ENCODE results near the gene TCERG1L.

Gene TCERG1L

DNA sequence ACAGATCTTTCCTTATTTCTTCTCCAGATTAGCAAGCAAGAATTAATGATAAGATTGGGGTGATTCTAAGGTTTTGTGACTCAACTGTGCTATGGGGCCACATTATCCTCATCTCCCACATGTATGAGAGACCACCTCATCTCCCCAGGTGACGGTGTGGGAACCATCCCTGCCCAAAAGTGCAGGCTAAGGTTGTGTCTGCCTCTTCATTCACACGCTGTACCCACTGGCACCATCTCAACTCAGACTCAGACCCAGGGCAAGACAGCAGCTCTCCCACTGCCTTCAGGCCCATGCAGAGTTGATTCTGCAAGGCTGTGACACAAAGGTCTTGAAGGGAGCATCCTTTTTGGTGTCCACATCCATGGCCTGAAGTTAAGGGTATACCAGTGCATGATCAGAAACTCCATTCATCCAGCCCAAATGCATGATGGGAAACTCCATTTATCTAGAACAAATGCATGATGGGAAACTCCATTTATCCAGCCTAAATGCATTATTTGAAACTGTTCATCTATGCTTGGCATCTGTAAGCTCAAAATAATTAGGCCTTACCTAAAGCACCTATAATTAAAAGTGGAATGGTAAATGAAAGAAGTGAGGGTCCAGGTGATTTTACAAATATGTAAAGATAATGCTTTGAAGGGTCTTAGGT lies 99.4 kb downstream of the TCERG1L start:
- FAIRE-seq = no peak

GRCh38 chr10:131211559-131211958 lies 100.0 kb downstream of the TCERG1L start:
- DNase-seq (ENCODE audit: insufficient read length, low spot score) = no peak
- FAIRE-seq = no peak

More for the DNA sequence above, 99.4 kb downstream of the TCERG1L start:
- no peak for DNase-seq (ENCODE audit: insufficient read length, low spot score)

GRCh38 chr10:131211146-131211545 lies 100.4 kb downstream of the TCERG1L start:
- no peak for FAIRE-seq

GRCh38 chr10:131210181-131210580 lies 101.3 kb downstream of the TCERG1L start:
- FAIRE-seq (no peak), DNase-seq (ENCODE audit: insufficient read length, low spot score) (no peak)

More at GRCh38 chr10:131211146-131211545, 100.4 kb downstream of the TCERG1L start:
- no peak for DNase-seq (ENCODE audit: insufficient read length, low spot score)

DNA sequence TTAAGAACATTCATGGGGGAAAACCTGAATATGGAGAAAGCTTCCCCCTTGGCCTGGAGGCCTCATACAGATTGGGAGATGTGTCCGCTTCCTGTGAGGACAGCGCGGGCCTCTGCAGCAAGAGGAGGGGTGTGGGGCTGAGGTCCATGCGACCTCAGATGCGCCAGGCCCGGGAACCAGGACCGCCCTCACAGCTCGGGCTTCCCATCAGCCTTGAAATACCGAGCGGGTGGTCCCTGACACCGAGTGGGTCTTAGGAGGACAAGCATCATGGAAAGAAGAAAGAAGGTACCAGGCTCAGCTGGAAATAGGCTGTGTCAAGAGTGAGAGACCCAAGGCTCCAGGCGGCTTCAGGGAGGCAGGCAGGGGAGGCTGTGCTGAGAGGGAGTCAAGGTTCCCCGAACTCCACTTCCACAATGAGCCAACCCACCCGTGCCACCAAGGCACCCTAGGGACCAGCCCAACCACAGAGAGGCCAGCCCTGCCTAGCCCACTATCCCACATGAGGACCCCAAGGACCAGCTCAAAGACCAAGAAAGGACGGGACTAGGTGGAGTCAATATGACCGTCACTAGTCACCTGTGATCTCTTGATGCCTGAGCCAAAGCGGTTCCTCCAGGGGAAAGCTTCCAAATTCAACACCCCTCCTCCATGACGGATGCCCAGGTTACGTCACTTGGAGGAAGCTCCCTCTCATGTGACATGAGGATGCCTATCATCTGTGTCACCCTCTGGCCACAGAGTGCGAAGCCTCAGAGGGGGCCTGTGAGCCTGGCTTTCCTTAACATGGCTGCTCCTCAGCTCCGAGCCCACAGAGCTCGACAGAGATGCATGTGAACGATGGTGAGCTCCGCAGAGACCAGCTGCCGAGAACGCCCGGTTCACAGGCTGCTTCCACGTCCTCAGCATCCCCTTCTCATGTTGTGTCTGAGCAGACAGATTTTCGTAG lies 103.7 kb downstream of the TCERG1L start:
- DNase-seq (ENCODE audit: insufficient read length, low spot score) = no peak
- no peak for FAIRE-seq

DNA sequence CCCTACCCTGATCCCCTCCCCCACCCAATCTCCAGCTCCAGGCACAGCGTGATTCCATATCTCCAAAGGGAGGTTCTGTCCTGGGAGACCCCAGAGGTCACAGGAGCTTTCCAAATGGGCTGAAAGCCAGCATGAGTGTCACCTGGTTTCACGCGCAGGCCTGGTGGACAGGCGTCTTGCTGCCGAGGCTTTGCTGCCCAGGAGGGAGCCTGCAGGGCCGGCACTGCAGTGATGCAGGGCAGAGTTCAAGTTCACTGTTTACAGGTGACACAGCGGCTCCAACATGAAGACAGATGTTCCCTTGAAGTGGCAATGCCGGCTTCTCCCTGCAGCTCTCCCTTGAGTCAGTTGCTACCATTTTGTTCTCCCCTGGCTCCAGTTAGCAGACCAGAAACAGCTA lies 104.3 kb downstream of the TCERG1L start:
- DNase-seq (ENCODE audit: insufficient read length, low spot score) = no peak
- no peak for FAIRE-seq

DNA sequence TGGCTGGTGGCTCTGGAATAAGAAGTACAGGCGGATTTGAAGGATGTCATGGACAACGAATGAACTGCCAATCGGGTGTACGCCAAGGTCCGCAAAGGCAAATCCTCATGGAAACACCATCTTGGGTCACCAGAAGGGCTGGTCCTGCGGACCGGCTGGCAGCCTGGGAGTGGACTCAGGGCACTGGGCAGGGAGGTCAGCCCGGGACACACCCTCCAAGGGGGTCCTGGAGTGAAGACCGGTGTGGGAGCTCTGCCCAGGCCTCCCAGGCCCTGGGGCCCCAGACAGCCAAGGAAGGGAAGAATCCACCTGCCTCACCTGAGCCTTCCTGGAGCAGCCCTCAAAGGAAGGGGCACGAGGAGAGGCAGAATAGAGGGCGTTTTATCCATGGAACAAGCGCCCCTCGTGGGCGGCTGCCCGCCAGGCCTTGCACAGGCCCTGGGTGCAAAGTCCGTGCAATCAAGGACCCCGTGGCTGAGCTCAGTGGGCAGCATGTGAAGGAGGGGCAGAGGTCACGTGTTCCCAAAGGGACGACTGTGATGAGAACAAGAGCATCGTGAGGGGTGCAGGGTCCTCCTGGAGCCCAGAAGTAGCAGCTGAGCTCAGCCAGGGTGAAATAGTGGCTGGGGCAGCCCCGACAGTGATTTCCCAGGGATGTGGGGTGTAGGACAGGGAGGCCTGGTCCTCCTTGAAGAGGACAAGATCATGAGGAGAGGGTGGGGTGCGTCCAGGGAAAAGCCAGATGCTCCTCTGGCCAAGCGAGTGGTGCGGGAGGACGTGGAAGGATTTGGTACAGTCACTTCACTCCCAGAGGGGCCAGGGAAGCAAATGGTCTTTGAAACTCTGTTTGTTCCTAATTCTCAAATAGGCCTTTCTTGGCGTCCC lies 105.2 kb downstream of the TCERG1L start:
- FAIRE-seq (no peak), DNase-seq (ENCODE audit: insufficient read length, low spot score) (no peak)

GRCh38 chr10:131205556-131205955 lies 106.0 kb downstream of the TCERG1L start:
- FAIRE-seq (no peak), DNase-seq (ENCODE audit: insufficient read length, low spot score) (no peak)

DNA sequence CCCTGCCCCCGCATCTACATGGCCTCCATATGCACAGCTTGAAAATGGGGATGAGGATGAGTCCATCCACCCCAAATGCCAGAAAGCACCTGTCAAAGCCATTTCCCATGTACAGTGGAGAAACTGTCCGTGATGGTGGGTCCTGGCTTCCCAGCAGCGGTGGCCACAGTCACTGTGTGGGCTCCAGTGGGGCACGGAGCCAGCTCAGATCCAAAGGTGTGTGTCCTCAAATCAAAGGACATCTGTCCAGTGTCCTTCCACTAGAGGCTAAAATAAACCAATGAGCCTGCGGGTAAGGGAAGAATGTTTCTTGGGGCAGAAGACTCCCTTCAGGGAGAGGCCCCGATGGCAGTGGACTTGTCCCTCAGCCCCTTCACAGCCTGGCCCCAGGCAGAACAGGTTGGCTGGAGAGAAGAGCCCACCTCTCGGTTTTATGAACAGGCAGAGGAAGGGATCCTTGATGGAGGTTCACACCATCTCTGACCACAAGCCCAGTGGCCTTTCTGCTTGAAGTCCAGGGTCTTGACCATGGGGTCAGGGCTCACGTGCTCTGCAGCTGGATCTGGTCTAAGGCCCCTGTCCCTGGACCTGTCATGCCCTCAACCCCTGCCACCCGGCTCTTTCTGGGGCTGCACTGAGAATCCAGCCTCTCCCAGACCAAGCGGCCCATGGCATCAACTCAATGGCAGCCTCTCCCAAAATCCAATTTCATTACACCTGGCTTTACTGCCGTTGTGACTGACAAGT lies 106.9 kb downstream of the TCERG1L start:
- DNase-seq (ENCODE audit: insufficient read length, low spot score) (no peak), FAIRE-seq (no peak)

GRCh38 chr10:131203456-131204357 lies 107.8 kb downstream of the TCERG1L start:
- DNase-seq (ENCODE audit: insufficient read length, low spot score) = no peak
- FAIRE-seq = no peak

DNA sequence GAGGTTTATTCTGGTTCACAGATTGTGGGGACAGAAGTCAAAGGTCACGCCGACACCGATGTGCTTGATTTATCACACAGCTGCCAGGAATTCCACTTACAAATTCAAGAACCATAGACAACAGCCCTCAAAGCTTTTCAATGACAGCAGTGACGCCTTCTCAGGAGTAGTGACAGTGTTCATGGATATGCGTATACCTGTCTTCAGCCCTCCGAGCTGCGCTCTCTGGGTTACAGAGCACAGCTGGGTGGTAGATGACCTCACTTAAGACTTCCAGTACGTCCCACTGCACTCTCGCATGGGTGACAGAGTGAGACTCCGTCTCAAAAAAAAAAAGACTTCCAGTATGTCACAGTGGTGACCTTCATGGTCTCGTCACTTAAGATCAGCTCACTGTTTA lies 108.5 kb downstream of the TCERG1L start:
- no peak for DNase-seq (ENCODE audit: insufficient read length, low spot score)
- no peak for FAIRE-seq

- DNase-seq (ENCODE audit: insufficient read length, low spot score) (no peak), FAIRE-seq (no peak)
These were observed 109.6 kb downstream of the TCERG1L start for GRCh38 chr10:131201741-131202515.

DNA sequence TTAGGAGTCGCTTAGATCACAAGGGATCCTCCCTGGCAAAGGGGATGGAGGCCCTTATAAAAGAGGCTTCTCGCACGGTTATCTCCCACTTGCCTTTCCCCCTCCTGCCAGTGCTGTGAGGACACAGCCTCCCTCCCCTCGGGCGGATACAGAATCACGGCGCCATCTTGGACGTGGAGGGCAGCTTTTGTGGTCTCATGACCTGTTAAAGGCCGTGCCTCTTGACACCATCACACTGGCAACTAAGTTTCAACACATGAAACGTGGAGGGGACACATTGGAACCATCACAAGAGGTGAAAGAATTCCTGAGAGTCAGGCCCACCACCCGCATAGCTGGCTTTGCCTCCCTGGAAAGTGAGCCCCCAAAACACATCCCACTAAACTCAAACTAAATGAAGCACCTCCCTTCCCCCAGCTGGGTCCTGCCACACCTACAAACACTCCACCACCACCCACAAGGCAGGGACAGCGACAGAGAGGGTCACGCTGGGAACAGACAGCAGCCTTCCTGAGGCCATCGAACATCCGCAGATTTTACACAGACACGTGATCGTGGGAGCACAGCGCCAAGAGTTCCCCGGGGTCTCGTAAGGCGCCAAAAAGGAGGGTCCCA lies 110.6 kb downstream of the TCERG1L start:
- no peak for FAIRE-seq

GRCh38 chr10:131199646-131200045 lies 111.9 kb downstream of the TCERG1L start:
- FAIRE-seq (no peak), DNase-seq (ENCODE audit: insufficient read length, low spot score) (no peak)

More for the DNA sequence above, 110.6 kb downstream of the TCERG1L start:
- no peak for DNase-seq (ENCODE audit: insufficient read length, low spot score)

DNA sequence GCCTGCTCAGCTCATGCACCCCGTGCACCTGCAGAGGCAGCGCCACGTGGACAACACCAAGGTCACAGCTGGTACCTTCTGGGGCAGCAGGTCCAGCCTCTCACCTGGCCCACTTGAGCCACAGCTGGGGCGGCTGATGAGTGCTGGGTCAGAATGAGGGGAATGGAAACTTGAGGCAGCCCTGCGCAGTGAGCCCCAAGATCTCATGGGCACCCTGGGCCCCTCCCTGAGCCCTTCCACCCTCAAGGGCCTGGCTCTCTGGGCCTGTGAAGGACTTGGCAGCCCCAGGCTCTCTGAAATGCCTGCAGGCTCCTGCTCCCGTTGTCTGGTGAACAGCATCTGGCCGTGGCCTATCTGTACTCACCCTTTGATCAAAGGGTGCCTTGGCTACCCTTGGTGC lies 112.7 kb downstream of the TCERG1L start:
- DNase-seq (ENCODE audit: insufficient read length, low spot score) (no peak), FAIRE-seq (no peak)

DNA sequence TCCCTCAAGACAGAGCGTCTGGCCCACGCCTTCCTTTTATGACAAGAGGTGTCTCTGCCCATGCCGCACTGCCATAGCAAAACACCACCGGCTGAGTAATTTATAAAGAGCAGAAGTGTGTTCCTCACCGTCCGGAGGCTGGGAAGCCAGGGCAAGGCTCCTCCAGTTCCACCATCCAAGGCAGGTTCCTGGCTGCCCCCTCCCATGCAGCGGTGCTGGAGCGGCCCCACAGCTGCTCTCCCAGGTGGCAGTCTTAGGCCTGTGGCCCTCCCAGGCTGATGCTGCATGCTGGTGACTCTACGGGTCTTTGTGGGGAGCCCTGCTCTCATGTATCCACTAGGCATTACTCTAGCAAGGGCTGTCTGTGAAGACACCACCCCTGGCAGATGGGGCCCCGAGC lies 113.1 kb downstream of the TCERG1L start:
- no peak for DNase-seq (ENCODE audit: insufficient read length, low spot score)
- FAIRE-seq = no peak

GRCh38 chr10:131196176-131196885 lies 115.2 kb downstream of the TCERG1L start:
- FAIRE-seq (no peak), DNase-seq (ENCODE audit: insufficient read length, low spot score) (no peak)
